LNCaP clone FGC (cell line): Measurements from ENCODE around the gene RAET1G.

Source experiments
- DNase-seq: peaks from one replicate; pipeline ENCODE4 v3.0.0-alpha.2; 2011; ENCODE audit warnings: low read depth
- H3K4me3 ChIP-seq: 2 replicates; pipeline ENCODE4 v1.5.1; 2011; ENCODE audit warnings: mild to moderate bottlenecking, low read depth, low read length, control low read depth
- TF ChIP-seq, protein P1 (sequence below): IDR thresholded peaks from 2 replicates; pipeline ENCODE4 v1.5.1; 2012; ENCODE audit warnings: mild to moderate bottlenecking; ENCODE audit not compliant: control insufficient read depth, insufficient read depth; ENCODE audit errors: extremely low read depth

RAET1G gene

GRCh38 chr6:149907317-149907716, 15.6 kb downstream of the RAET1G start:
- TF ChIP-seq, protein P1, sequence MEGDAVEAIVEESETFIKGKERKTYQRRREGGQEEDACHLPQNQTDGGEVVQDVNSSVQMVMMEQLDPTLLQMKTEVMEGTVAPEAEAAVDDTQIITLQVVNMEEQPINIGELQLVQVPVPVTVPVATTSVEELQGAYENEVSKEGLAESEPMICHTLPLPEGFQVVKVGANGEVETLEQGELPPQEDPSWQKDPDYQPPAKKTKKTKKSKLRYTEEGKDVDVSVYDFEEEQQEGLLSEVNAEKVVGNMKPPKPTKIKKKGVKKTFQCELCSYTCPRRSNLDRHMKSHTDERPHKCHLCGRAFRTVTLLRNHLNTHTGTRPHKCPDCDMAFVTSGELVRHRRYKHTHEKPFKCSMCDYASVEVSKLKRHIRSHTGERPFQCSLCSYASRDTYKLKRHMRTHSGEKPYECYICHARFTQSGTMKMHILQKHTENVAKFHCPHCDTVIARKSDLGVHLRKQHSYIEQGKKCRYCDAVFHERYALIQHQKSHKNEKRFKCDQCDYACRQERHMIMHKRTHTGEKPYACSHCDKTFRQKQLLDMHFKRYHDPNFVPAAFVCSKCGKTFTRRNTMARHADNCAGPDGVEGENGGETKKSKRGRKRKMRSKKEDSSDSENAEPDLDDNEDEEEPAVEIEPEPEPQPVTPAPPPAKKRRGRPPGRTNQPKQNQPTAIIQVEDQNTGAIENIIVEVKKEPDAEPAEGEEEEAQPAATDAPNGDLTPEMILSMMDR: no peak
- DNase-seq: no peak
- no peak overlapping the region for H3K4me3 ChIP-seq

- TF ChIP-seq, protein P1: no peak
- no peak overlapping the region for H3K4me3 ChIP-seq
- no peak for DNase-seq
Observed at GRCh38 chr6:149906405-149906804, 16.5 kb downstream of the RAET1G start.

DNA sequence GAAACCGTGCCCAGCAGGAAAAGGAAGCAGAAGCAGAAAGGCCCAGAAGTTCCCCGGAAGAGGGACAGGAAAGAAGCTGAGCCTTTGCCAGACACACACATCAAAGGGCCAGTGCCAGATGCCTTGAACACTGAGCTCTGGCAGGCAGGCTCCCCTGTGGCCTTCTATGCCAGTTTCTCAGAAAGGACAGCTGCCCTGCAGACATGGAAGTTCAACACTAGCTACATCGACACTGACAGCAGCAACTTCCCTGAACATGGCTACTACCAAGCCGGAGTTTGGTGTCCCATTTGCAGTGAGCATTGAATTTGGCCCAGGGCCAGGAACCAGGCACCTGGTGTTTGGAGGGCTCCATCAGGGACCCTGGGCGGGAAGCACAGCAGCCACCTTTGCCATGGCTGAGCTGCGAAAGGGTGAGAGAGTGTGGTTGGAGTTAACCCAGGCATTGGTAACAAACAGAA, 17.0 kb downstream of the RAET1G start:
- TF ChIP-seq, protein P1: no peak
- DNase-seq: no peak
- no peak overlapping the region for H3K4me3 ChIP-seq

DNA sequence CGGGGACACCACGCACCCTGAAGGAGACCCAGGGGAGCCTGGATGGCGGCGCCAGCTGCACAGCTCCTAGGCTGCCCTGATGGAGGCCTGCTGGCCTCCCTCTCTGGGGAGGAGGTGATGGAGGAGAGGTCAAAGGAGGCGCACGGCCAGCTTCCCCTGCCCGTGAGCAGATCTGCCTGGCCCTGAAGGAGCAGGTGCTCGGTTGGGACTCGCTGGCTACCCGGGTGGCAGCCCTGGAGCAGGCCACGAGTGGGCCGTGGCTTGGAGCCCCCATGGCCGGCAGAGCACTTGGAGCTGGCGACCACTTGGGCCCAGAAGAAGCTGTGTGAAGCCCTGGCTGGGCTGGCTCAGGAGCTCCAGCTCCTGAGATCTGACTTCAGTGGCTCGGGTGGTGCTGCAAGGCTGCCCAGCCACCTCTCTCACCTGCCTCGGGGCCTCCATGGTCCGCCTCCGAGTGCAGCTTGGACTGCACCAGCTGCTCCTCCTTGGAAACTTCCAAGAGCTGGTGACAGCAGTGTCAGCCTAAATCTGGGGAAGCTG, 17.5 kb downstream of the RAET1G start:
- TF ChIP-seq, protein P1: no peak

GRCh38 chr6:149904661-149905370, 18.1 kb downstream of the RAET1G start:
- DNase-seq: no peak
- TF ChIP-seq, protein P1: no peak
- H3K4me3 ChIP-seq: no peak overlapping the region

More for the DNA sequence above, 17.5 kb downstream of the RAET1G start:
- no peak overlapping the region for H3K4me3 ChIP-seq
- no peak for DNase-seq

DNA sequence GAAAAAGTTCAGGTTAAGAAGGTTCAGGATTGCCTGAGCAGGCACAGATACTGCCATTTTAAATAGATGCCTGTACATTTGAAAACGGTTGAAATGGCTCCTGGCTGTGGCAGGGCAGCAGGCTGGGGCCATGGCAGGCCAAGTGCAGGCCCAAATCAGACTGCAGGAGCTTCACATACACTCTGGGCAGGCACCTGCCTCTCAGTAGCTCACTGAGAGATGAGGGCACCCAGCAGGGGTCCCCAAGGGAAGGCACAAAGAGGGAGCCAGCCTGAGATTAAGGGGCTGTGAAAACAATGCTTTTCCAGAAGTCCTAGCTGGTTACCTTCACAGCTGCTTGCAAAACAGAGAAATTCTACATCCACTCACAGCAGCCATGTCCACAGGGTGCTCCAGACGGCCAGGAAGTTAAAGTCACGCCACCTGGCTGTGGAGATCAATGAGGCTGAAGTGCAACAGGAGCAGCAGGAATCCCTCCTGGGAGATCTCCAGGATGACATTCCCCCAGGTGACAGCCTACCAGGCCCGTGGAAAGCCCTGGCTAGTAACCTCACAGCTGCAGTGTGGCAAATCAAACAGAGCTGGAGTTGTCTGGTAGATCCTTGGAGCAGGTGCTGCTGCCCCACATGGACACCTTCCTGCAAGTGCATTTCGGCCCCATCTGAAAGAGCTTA, 18.8 kb downstream of the RAET1G start:
- TF ChIP-seq, protein P1: no peak
- H3K4me3 ChIP-seq: no peak overlapping the region
- DNase-seq: no peak
